Ovary (tissue), 9 donors: ENCODE results near the gene MMEL1. TPM values are rescaled to one million over a fixed set of nuclear protein-coding genes. Genes with fewer than 3 reads are reported as not detected.
"Not testable (repeated sequence)": the region's sequence is repeated elsewhere in the genome, so short reads cannot be mapped to it uniquely, and the experiment has no call there.

Experiments
- DNase-seq, 5 donors: peaks; one replicate each; pipeline ENCODE4 v3.0.0-alpha.2; 2019 to 2020
- H3K27ac ChIP-seq, 2 donors: fragments of 200-600 bp; one replicate each; pipeline versions ENCODE4 v1.5.1 to v1.8.0; 2019 to 2022
- H3K27me3 ChIP-seq: fragments of 200-600 bp; one replicate; pipeline ENCODE4 v1.8.0; 2022
- H3K36me3 ChIP-seq: fragments of 200-600 bp; sonication (generic); one replicate; pipeline ENCODE4 v1.5.1; 2019
- H3K4me1 ChIP-seq: one replicate; pipeline ENCODE4 v1.8.1; 2013; ENCODE audit warnings: mild to moderate bottlenecking, moderate library complexity; ENCODE audit not compliant: insufficient read depth
- H3K4me3 ChIP-seq: fragments of 200-600 bp; sonication (generic); one replicate; pipeline ENCODE4 v1.5.1; 2017
- H3K9me3 ChIP-seq, 2 donors: fragments of 200-600 bp in 1 of 2; sonication (generic) in 1 of 2; one replicate each; pipeline versions ENCODE4 v1.5.1 to v1.8.1; 2013 to 2019; ENCODE audit warnings: mild to moderate bottlenecking in 1 of 2, moderate library complexity in 1 of 2
- CTCF ChIP-seq, 3 donors: fragments of 450-650 bp in 2 of 3; fragments of 200-600 bp in 1 of 3; IDR thresholded peaks; one replicate each; pipeline versions ENCODE4 v1.5.1 to v1.8.0; 2016 to 2022; ENCODE audit warnings: antibody characterized with exemption in 3 of 3, mild to moderate bottlenecking in 1 of 3
- EP300 ChIP-seq: sonication (generic); formaldehyde crosslinking; IDR thresholded peaks from one replicate; pipeline ENCODE4 v1.6.1; 2017; ENCODE audit warnings: antibody characterized with exemption
- POLR2A ChIP-seq: fragments of 450-650 bp; IDR thresholded peaks from one replicate; pipeline ENCODE4 v1.6.1; 2017; ENCODE audit warnings: antibody characterized with exemption, mild to moderate bottlenecking, moderate library complexity
- WGBS, 3 donors: extraction: QIAGEN DNeasy Blood & Tissue Kit in 1 of 3; methylation state at CpG; one replicate each; pipeline versions ENCODE4 v1.1.5 to v1.1.7; 2013 to 2017; 5-methylcytosine and 5-hydroxymethylcytosine counted together
- intact Hi-C, 4 donors: fragments of 100-400 bp; cut with DNase I; formaldehyde crosslinking; loops; one replicate each; pipeline versions ENCODE4 v1.11.0 to v1.15.1; 2022 to 2023
- polyA plus RNA-seq, 2 donors: library from polyadenylated mRNA; stranded (reverse); fragments of 200-250 nt in 1 of 2; fragments of 350-450 nt in 1 of 2; fragmentation: Illumina TruSeq in 1 of 2; extraction: RNeasy Lipid Tissue Mini Kit (QIAGEN cat#74804) in 1 of 2; gene quantifications; one replicate each; pipeline ENCODE4 v1.2.3, GENCODE V29; 2013 to 2014
- total RNA-seq, 7 donors: library from RNA; depleted of rRNA in 2 of 7; stranded (reverse); fragments of >200 nt in 2 of 7; fragmentation: NEBNext Ultra II Directional in 3 of 7; extraction: Animal tissue kit (Norgen Biotek cat#: 25700) in 3 of 7; gene quantifications; one replicate each; pipeline versions ENCODE4 v1.1.0 to v1.2.4, GENCODE V29; 2016 to 2023
- donor health status: DM: no; HTN: no; CAD: no; lungs with moderate emphysema.
- donor health status: DM: no; HTN: no; CAD: no.
- donor health status: Bipolar disorder and iron deficiency.
- donor health status: DM: yes; HTN: yes; CAD: no.
- donor health status: DM: no; HTN: no; CAD: no.
- donor health status: DM: yes; HTN: yes; CAD: no.

The MMEL1 gene
- total and polyA plus RNA-seq, 9 donors, result 0.42 to 7.9 (median 1.1) TPM; not detected in 3

DNA sequence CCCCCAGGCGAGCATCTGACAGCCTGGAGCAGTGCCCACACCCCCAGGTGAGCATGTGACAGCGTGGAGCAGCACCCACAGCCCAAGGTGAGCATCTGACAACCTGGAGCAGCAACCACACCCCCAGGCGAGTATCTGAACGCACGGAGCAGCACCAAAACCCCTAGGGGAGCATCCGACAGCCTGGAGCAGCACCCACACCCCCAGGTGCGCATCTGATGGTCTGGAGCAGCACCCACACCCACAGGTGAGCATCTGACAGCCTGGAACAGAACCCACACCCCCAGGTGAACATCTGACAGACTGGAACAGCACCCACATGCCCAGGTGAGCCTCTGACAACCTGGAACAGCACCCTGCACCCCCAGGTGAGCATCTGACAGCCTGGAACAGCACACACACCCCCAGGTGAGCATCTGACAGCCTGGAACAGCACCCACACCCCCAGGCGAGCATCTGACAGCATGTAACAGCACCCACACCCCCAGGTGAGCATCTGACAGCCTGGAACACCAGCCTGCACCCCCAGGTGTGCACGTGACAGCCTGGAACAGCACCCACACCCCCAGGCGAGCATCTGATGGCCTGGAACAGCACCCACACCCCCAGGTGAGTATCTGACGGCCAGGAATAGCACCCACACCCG, 20.2 kb upstream of the MMEL1 start:
- H3K36me3 ChIP-seq, intact Hi-C loops, H3K9me3 ChIP-seq, H3K4me3 ChIP-seq, H3K27ac ChIP-seq, H3K4me1 ChIP-seq, H3K27me3 ChIP-seq: not testable (repeated sequence)
- DNase-seq, result peak in 4 of 5 donors; percentile 23 to 47 (median 33)
- 30 to 39% (median 34%) methylated on average over 12 of the region's 12 CpGs for WGBS, 3 donors

DNA sequence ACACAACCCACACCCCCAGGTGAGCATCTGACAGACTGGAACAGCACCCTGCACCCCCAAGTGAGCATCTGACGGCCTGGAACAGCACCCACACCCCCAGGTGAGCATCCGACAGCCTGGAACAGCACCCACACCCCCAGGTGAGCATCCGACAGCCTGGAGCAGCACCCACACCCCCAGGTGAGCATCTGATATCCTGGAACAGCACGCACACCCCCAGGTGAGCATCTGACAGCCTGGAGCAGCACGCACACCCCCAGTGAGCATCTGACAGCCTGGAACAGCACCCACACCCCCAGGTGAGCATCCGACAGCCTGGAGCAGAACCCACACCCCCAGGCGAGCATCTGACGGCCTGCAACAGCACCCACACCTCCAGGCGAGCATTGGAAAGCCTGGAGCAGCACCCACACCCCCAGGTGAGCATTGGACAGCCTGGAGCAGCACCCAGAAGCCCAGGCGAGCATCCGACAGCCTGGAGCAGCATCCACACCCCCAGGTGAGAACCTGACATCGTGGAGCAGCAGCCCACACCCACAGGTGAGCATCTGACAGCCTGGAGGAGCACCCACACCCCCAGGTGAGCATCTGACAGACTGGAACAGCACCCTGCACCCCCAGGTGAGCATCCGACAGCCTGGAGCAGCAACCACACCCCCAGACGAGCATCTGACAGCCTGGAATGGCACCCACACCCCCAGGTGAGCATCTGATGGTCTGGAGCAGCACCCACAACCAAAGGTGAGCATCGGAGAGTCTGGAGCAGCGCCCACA, 19.5 kb upstream of the MMEL1 start:
- peak in 4 of 5 donors; percentile 11 to 28 (median 20) for DNase-seq
- H3K27me3 ChIP-seq, H3K9me3 ChIP-seq, intact Hi-C loops, H3K27ac ChIP-seq, H3K36me3 ChIP-seq, H3K4me1 ChIP-seq, H3K4me3 ChIP-seq: not testable (repeated sequence)
- WGBS, 3 donors, result 32 to 38% (median 36%) methylated on average over 16 of the region's 16 CpGs

GRCh38 chr1:2650967-2651645, 18.3 kb upstream of the MMEL1 start:
- TF ChIP-seq EP300, result no peak
- no peak for TF ChIP-seq CTCF (IDR thresholded peaks at IDR 0.05)
- TF ChIP-seq POLR2A, result no peak
- no peak overlapping the region for H3K4me3 ChIP-seq
- H3K27ac ChIP-seq, result no peak overlapping the region
- WGBS, 3 donors, result 45 to 54% (median 53%) methylated on average over 10 of the region's 10 CpGs
- intact Hi-C loops, result no loop called here
- no peaks in the 10 kb centered on the region for H3K36me3 ChIP-seq
- no peaks in the 10 kb centered on the region for H3K9me3 ChIP-seq
- DNase-seq, result peak in 3 of 5 donors; percentile 3 to 6 (median 4)
- H3K4me1 ChIP-seq, result no peaks in the 10 kb centered on the region
- H3K27me3 ChIP-seq, result no peaks in the 10 kb centered on the region

- 71 to 77% (median 74%) methylated on average over 5 of the region's 5 CpGs for WGBS, 3 donors
- no peak overlapping the region for H3K4me3 ChIP-seq
- H3K4me1 ChIP-seq, result peaks cover 4% of the 10 kb centered on the region
- intact Hi-C loops, result no loop called here
- DNase-seq, result no peak
- no peaks in the 10 kb centered on the region for H3K27me3 ChIP-seq
- H3K27ac ChIP-seq, result no peak overlapping the region
- H3K36me3 ChIP-seq, result no peaks in the 10 kb centered on the region
- no peaks in the 10 kb centered on the region for H3K9me3 ChIP-seq
- no peak for TF ChIP-seq POLR2A
- no peak for TF ChIP-seq EP300
- TF ChIP-seq CTCF (IDR thresholded peaks at IDR 0.05), result no peak
These were observed 14.0 kb upstream of the MMEL1 start for GRCh38 chr1:2646837-2647236.

GRCh38 chr1:2645776-2646175, 13.0 kb upstream of the MMEL1 start:
- intact Hi-C loops, result no loop called here
- Histone ChIP-seq H3K4me3 (no peak overlapping the region), H3K9me3 (no peaks in the 10 kb centered on the region), H3K36me3 (no peaks in the 10 kb centered on the region), H3K27ac (no peak overlapping the region), H3K4me1 (peaks cover 6% of the 10 kb centered on the region), H3K27me3 (no peaks in the 10 kb centered on the region)
- peak in 3 of 5 donors; percentile 7 to 27 (median 10) for DNase-seq
- 77 to 86% (median 81%) methylated on average over 11 of the region's 11 CpGs for WGBS, 3 donors
- TF ChIP-seq CTCF (IDR thresholded peaks at IDR 0.05) (no peak), POLR2A (no peak), EP300 (no peak)
